ENCODE results near the gene HS3ST3A1.
"Not testable (repeated sequence)": the region's sequence is repeated elsewhere in the genome, so short reads cannot be mapped to it uniquely, and the experiment has no call there.

The HS3ST3A1 gene

DNA sequence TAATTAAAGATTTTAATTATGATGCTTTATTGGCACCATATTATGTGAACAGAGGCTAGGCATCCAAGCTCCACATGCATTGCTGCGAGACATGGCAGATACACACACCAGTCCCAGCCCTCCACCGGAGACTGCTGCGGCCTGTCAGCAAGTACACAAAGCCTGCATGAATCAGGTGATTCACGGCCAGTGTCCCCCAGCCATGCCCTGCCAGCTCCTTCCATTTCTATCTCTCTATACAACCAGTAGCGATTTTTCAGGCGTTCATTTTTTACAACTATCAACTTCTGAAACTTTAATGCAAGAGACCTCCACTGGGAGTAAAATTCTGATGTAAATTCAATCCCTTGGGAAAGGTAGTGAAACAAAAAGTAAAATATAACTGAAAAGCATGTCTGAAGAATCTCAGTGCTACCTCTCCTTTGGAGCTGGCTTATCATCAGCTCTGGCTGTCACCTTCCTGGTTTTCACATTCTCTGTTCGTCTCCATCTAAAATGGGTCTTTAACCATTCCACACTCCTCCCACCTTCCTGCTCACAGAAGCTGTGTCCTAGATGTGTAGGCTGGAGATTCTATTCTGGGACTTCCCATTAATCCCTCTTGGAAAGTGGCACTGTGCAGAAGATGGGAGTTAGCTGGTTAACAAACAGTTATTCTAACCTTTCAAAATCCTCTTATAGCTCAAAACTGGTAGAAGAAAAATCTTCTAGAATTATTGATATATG lies 32.2 kb downstream of the HS3ST3A1 start:
- DNase-seq: no peak

DNA sequence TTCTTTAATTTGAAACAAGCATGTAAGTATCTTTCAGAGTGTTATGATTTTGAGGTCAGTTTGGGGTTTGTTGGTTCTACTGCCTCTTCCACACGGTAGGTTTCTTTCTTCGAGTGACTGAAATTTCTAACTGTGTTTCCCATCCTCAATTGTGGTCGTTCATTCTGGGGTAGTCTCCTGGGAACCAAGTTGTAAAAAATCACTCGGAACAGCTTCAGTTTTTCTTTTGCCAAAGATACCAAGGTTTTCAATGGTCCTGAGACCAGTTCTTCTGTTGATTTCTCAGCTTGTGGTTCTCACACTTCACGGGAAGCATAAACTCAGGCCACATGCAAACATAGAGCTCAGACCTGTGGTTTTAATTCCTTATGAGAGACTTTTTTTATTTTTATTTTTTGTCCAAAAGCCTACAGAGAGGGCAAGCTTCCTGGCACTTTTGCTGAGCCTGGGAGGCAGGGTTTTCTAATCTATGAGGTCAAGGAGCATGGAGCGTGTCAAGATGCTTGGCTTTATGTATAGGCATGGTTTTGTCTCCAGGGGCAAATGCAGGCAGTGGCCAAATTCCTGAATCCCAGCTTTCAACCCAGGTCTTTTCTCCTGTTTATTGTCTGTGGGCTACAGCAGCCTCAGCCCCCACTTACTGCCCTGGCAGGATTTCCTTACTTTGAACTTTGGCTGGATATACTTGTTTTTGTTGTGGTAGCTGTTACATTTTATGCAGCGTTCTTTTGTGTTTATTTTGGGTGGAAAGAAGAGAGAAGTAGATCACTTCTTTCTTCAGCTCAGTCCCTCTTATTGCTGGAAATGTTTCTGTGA lies 32.9 kb downstream of the HS3ST3A1 start:
- DNase-seq: no peak

DNA sequence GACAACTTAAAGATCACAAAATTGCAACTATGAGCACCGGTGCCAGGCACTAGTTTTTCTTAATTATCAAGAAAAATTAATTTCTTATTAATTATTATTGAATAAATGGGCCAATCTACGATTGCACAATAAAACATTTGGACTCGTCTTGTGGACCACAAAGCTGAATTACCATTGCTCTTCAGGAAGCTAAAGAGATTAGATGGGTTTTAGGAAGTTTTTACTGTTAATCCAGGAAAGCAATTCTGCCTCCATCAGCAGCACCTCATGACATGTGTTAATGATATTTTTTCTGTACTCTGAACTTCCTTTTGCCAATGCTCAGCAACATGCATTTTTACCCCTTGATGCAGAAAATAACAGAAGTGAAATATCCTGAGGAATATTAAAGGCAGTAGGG lies 37.9 kb downstream of the HS3ST3A1 start:
- no peak for DNase-seq

DNA sequence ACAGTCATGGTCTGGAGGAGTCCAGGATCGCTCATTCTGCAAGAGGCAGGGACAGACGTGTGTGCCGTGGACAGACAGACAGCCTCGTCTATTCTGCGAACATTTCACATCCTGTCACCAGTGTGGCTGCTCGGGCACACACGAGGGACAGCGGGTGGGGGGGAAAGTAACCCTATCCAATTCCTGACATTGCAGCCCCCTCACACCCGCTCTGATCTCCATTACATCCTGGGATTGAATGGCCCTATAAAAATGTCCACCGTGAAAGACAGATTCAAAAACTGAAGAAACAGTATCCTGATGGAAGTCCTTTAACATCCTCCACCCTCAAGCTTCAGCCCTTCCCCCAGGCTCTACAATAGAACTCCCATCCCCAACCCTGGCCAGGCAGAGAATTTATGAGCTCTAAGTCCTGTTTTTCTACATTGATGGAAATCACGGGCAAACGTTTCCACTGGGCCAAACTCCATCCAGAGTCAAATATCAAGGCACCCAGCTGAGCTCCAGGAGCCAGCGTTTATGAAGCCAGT lies 39.4 kb downstream of the HS3ST3A1 start:
- DNase-seq: no peak

DNA sequence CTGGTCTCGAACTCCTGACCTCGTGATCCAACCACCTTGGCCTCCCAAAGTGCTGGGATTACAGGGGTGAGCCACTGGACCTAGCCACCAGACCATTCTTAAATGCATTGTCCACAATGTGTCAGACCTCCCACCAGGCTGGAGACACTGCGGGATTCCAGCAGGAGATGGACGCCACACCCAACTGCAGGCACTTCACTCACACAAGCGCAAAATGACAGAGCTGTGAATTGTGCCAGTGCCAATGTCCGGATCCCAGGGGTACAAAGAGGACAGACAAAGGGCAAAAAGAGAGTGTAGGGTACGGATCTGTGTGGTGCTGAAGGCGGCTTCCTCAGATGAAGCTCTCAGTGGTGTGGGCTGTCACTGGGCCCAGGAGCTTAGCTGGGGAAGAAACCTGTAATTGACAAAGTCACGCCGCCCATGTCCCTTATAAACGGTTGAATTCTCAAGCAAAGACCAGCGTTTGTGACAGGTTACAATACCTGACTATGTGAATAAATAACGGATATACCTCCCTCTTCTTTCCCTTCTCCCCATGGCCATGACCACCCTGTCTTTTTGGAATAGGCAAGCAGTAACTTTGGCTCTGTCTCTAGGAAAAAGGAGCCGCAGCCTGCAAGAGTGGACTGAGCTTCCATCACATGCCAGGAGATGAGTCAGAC lies 40.0 kb downstream of the HS3ST3A1 start:
- DNase-seq: no peak

DNA sequence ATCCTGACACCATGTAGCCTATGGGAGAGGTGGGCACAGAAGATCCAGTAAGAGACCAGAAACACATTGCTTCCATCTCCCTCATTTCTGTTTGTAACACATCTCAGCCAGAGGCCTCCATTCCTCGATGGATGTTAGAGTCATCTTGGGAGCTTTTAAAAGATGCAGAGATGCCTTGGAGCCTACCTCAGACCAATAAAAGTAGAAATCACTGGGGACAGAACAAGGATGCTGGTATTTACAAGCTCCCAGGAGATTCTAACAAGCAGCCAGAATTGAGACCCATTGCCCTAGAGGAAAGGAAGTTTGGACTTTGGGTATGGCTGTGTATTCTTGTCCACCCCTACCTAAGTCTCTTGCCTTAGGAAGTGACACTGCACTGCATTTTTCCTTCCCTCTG lies 40.8 kb downstream of the HS3ST3A1 start:
- no peak for DNase-seq

DNA sequence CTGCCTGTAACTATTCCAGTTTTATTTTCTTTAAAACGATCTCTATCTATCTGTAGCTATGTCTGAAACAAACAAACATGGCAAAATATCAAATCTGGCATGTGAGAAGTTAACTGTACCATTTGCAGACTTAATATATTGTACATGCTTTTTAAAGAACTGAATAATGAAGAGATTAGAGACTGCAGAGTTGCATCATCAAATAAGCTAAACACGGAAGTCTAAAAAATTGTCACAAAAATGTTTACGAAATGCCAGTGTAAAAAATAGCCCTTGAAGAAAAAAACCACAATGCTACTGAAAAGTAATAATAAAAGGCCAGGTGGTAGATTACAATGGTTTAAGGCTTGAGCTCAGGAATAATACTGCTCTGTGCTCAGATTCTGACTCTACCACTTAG lies 43.1 kb downstream of the HS3ST3A1 start:
- no peak for DNase-seq

DNA sequence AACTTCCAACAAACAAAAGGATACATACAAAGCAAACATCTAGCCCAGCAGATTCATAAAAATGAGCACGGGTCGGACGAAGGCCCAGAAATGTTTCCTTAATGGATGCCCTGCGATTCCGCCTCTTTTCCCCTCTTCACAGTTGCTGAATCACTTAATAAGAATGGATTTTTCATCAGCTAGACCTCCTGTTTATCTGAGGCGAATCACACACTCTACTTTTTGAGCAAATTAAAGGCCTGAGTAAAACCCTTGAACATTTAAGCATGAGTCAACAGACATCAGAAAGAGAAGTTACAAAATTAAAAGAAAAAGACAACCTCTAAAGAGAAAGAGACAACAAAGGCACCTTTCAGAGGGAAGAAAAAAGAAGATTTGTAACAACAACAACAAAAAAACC lies 44.7 kb downstream of the HS3ST3A1 start:
- no peak for DNase-seq

DNA sequence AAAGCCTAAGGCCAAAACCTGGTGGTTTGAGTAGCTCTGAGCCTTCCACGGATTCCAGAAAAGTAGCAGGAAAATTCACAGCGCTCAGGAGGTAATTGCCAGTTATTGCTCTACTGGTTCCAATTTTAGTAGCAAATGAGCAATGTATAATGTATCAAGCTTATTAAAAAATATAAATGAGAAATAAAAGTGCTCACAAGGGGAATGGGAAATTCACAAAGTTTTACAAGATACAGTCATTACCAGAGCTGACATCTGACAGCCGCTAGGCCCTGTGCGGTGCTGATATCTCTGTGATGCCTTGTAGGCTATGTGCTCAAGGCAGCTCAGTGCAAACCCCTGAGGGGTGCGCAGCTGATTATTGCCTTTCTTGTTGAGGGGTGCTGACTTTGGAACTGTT lies 47.5 kb downstream of the HS3ST3A1 start:
- no peak for DNase-seq

DNA sequence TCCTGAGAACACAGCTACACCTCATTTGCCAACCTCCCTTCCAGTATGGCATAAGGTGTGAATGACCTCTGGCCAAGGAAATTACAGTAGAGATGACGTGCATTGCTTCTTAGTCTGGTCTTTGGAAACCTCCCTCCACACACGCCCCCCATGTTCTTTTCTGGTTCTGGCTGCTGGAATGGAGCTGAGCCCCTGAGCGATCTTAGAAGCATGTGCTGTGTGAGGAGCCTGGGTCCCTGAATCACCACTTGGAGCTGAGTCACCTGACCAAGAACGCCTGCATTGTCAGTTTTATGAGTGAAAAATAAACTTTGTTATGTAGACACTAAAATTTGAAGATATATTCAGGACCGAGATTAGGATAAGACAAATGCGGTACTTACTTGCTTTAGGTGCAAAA lies 51.4 kb downstream of the HS3ST3A1 start:
- DNase-seq: no peak

DNA sequence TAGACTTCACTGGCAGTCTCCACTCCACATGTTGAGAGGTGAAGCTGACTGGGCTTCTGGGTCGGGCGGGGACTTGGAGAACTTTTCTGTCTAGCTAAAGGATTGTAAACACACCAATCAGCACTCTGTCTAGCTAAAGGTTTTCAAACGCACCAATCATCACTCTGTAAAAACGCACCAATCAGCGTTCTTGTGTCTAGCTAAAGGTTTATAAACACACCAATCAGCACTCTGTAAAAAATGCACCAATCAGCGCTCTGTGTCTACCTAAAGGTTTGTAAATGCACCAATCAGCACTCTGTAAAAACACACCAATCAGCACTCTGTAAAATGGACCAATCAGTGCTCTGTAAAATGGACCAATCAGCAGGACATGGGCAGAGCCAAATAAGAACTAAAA lies 53.2 kb downstream of the HS3ST3A1 start:
- not testable (repeated sequence) for DNase-seq

DNA sequence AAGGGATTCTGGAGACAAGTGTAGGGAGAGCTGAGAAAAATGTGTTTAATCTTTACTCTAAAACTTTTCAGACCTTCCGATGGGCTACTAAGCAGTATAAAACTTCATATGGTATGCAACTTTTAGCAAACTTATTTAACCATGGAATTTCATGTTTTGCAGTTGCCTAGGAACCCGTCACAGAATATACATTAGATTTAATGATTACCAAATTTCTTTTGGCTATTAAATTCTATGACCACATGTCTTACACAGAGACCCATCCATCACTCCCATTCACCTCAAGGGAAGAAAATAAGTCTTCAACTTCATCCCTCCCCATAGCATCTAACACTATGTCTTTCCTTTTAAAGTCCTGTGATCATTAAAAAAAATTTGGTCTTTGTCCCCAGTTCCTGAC lies 54.9 kb downstream of the HS3ST3A1 start:
- DNase-seq: no peak

DNA sequence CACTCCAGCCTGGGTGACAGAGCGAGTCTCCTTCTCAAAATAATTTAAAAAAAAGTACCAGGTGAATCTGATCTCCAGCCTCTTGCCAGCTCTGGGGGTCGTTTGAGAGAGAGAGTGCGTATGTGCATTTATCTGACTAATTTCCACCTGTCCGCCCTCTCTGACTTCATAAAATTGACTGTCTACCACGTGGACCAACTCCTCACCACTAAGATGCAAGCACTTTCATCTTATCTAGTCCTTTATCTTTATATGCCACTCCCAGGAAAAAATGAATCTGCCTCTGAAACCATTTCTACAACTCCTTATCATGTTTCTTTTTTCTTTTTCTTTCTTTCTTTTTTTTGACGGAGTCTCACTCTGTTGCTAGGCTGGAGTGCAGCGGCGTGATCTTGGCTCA lies 55.8 kb downstream of the HS3ST3A1 start:
- DNase-seq: no peak

DNA sequence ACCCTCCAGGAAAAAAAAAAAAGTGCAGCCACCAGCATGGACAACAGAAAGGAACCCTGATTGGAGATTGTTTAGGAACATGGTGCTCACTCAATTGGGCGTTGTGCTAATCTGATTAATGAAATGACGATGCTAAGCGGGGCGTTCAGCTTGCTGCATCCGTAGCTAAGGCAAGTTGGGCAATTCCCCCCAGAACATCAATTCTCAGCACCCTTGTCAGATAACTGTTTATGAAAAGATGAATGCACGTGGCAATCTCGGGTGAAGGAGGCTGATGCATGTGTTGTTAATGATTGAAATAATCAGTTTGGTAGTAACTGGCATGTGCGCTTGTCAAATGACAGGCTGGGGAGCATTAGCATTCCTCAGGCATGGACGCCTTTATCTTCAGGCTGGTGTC lies 57.0 kb downstream of the HS3ST3A1 start:
- no peak for DNase-seq

DNA sequence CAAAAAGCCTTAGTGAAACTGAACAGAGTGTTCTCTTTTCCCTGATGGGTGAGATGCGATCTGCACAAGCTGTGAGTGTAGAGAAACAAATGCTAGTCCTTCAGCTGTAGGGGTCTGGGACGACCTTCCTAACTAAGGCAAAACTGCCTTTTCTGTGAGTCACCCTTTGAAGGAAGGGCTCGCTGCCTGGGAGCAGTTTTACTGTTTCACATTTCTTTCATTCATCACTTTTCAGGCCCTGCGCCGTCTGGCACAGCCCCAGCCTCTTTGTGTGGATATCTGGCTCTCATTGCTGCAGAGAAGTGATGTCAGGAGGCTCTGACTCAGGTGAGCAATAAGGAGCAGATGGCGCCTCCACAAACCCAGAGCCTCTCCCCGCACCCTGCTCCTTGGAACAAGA lies 57.4 kb downstream of the HS3ST3A1 start:
- no peak for DNase-seq

DNA sequence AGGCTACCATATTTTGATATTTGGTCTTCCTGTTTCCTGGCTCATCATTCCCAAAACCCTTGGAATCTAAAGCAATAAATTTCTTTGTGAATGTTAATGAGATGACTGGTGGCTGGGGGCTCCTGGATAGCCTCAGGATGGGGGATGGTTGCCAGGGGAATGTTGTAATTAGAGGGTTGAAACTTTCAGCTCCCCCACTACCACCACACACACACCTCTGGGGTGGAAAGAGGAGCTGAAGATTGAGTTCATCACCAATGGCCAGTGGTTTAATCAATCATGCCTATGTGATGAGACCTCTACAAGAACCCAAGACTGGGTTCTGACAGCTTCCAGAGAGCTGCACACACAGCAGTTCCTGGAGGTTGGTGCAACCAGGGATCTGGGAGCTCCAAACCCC lies 59.1 kb downstream of the HS3ST3A1 start:
- DNase-seq: no peak

DNA sequence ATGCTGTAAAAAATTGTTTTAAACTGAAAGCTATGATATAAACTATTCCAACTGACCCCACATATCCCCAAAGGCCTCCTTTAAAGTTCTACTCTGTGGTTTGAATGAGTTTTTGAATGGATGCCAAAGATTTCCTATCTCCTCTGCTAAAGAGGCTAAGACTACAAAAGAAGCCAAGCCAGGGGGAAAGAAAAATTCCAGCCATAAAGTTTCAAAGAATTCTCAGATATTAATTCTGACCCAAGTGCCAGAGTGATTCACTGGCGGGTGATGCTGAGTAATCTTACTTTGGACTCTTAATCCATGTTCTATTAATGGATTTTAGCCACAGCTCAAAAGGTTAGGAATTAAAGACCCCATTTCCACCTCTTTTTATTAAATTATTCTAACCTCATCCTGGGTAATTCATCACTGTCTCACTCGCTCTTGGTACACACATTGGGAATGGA lies 60.7 kb downstream of the HS3ST3A1 start:
- no peak for DNase-seq

DNA sequence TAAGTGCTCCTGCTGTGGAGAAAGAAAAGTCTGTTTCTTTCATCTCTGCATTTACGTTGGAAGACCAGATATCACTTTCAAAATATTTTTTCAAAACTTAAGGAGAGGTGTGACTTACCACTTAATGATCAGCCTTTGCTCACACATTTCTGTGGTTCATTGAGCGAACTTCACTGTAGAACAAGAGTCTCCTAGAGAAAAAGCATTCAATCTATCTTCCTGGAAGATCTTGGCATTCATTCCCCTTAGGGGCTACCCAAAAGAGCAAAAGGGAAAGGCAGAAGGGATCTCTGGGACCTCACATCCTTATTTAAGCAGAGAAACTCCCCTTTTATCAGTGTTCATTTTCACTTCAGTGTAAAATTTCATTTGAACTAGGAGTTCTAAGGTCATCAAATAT lies 61.2 kb downstream of the HS3ST3A1 start:
- DNase-seq: no peak

DNA sequence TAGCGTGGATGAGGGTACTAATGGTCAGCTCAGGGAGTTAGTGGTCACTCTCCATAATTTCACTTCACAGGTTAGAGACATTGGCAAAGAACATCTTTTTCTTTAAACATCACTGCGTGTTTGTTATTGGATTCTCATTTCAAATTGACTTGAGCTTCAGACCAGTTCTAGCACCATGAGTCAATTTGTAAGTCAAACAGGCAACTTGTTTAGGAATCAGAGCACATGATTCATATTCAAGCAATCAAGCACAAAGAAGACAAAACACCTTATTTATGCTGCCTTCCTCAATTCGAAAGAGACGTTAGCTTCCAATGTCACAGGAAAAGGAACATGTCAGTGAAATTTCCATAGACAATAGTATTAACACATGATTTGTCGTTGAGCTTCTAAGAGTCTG lies 62.3 kb downstream of the HS3ST3A1 start:
- DNase-seq: no peak

DNA sequence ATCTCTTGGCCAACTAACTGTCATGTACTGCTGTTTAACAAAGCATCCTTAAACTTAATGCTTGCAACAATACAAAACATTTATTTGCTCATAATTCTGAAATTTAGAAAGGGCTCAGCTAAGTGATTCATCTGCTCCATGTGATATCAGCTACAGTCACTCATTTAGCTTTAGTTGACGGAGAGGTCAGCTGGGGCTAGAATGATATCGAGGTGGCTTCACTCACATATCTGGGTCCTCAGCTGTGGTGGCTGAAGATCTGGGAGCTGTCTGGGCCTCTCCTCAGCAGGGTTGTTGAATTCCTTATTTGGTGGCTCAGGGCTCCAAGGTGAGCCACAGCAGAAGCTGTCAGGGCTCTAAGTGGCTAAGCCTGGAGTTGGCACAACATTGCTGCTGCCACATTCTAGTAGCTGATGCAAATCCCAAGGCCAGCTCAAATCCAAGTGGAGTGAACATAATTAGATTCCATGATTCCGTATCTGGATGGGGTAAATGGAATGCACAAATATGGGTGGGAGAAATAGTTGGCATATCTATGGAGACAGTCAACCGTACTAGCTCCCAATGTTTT lies 62.8 kb downstream of the HS3ST3A1 start:
- no peak for DNase-seq

DNA sequence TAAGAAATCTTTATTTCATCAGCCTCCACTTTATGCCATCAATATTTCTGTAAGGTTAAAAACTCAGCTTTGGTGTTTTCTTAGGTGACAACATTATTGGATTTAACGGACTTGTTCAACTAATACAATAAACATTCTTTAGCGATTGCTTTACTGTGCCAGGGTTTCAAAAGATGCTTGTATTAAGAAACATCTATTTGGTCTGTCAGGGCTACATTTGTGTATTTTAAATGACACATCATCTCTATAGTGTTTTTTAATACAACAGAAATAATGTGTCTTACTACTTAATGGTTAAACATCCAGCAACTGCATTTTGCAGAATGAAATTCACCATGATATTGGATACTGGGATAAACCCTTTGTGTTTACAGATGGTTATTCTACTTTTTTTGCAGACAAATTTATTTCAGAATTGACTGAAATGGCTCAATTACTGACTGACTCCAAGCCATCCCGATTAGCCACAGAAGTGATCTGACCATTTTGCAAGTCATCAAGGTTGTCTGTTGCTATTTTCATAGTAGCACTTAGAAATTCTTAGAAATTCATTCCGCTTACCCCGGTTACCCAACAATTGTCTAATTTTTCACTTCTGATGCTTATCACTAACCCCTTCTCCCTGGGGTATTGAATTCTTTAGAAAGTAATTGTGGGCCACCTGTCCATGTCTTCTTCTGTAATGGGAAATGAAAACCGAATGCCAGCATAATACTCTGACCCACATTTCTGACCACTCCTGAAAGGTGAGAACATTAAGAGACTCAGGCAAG lies 63.7 kb downstream of the HS3ST3A1 start:
- no peak for DNase-seq

DNA sequence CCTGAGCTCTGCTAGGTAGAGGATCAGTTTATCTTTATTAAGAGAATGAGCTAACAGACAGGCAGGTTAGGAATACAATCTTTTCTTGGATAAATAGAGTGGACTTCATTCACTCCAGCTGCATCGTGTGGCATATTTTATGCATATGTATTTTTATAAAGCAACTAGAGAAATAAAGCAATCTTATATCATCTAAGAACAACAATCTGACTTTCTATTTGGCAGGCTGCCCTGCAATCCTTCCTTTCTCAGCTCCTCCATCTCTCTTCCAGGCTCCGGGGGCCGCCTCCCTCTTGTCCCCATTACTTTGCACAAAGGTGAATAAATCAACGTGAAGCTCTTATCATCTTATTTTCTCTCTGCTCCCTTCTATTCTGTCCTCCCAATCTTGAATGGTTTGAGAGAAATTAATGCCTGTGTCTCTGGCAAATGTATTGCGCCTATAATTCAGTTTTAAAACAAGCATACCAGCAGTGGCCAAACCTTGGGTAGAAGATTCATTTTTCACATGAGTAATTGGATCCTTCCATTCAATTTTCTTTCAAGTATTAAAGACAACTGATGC lies 64.5 kb downstream of the HS3ST3A1 start:
- DNase-seq: no peak
